WERI-Rb-1 (cell line): ENCODE measurements around the gene TBXAS1.
A peak's percentile ranks its signal among the peaks of the same experiment; 100 is the strongest.

ENCODE experiments used
- DNase-seq: peaks from one replicate; pipeline ENCODE4 v3.0.0-alpha.2; 2020
- H3K27ac ChIP-seq: fragments of 250-450 bp; sonication (Bioruptor Pico); 2 replicates; pipeline ENCODE4 v1.5.1; 2020; ENCODE audit warnings: mild to moderate bottlenecking, moderate library complexity
- H3K27me3 ChIP-seq: fragments of 250-450 bp; sonication (Bioruptor Pico); 2 replicates; pipeline ENCODE4 v1.5.1; 2021; ENCODE audit warnings: mild to moderate bottlenecking, low read depth, moderate library complexity; ENCODE audit not compliant: insufficient read depth, severe bottlenecking
- H3K36me3 ChIP-seq: fragments of 250-450 bp; sonication (Bioruptor Pico); 2 replicates; pipeline ENCODE4 v1.5.1; 2020; ENCODE audit warnings: mild to moderate bottlenecking, moderate library complexity
- H3K4me3 ChIP-seq: 2 replicates; pipeline ENCODE4 v1.5.1; 2011; ENCODE audit warnings: low read depth, mild to moderate bottlenecking, control low read depth, low read length
- H3K9me3 ChIP-seq: fragments of 250-450 bp; sonication (Bioruptor Pico); 2 replicates; pipeline ENCODE4 v1.5.1; 2021; ENCODE audit warnings: mild to moderate bottlenecking, moderate library complexity; ENCODE audit not compliant: severe bottlenecking
- TF ChIP-seq, protein P1 (sequence below): IDR thresholded peaks from 2 replicates; pipeline ENCODE4 v1.5.1; 2011; ENCODE audit warnings: low read depth, mild to moderate bottlenecking, control low read depth, inconsistent platforms, low read length

The TBXAS1 gene

DNA sequence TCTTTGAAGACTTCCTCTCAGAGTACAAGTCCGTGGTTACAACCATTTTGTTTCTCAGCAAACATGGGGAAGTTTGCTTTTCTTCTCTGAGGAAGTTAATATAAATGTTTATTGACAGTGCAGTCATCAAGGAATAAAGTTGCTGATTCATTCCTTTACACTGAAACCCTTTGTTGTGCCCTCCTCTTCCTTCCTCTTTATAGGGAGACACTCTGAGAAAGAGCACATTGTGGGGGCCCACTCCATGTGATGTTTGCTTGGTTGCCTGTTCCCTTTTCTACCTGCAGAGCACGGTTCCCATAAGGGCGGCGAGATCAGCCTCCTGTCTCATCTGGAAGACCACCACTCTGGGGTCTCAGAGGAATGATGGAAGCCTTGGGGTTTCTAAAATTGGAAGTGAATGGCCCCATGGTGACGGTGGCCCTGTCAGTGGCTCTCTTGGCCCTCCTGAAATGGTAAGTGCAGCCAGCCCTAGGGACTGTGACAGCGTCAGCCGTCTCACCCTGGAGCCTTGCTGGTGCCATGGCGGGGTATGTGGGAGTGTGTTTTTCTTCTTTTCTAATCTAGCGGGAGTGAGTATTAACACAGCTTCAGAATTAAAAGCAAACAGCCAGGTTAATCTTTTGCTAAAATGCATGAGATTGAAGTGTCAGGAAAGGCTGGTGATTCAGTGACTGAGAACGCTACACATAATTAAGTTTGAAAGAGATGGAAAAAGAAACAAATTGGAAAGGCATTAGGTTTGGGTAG lies at the start of gene TBXAS1:
TBXAS1 (plus strand) TSS at position 240 of the 750 bp plus-strand sequence; CDS start at position 367, 127 bp downstream.
- Histone ChIP-seq H3K27me3 (no peaks in the 10 kb centered on the region), H3K9me3 (no peaks in the 10 kb centered on the region), H3K27ac (peak within 1 kb of the TSS; percentile 48), H3K4me3 (no peak within 1 kb of the TSS), H3K36me3 (no peaks in the 10 kb centered on the region)
- DNase-seq, result peak; percentile 27
- TF ChIP-seq, protein P1, sequence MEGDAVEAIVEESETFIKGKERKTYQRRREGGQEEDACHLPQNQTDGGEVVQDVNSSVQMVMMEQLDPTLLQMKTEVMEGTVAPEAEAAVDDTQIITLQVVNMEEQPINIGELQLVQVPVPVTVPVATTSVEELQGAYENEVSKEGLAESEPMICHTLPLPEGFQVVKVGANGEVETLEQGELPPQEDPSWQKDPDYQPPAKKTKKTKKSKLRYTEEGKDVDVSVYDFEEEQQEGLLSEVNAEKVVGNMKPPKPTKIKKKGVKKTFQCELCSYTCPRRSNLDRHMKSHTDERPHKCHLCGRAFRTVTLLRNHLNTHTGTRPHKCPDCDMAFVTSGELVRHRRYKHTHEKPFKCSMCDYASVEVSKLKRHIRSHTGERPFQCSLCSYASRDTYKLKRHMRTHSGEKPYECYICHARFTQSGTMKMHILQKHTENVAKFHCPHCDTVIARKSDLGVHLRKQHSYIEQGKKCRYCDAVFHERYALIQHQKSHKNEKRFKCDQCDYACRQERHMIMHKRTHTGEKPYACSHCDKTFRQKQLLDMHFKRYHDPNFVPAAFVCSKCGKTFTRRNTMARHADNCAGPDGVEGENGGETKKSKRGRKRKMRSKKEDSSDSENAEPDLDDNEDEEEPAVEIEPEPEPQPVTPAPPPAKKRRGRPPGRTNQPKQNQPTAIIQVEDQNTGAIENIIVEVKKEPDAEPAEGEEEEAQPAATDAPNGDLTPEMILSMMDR, result no peak

DNA sequence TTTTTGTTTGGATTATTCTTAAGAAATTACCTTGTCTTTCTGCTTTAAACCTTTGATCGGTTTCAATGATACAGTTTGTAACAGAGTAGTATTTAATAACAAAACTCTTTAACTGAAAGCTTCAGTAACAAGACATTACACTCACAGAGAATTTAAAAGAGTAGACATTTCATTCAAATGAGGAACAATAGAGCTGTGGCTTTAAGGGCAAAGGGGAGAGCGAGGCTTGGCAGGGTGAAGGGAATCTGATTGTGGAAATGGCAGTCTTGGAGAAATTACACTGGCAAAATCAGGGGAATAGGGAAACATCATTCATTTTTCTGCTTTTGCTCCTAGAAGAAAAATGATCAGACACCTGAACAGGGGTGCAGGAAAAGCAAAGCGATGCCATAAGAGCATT lies 46.1 kb upstream of the TBXAS1 start:
- H3K27ac ChIP-seq, result peak overlapping the region; percentile 34; the same call in 1 of the 2 replicates
- DNase-seq, result no peak
- no peaks in the 10 kb centered on the region for H3K9me3 ChIP-seq
- no peak overlapping the region for H3K4me3 ChIP-seq
- H3K27me3 ChIP-seq, result no peaks in the 10 kb centered on the region
- no peaks in the 10 kb centered on the region for H3K36me3 ChIP-seq
- TF ChIP-seq, protein P1, result no peak

DNA sequence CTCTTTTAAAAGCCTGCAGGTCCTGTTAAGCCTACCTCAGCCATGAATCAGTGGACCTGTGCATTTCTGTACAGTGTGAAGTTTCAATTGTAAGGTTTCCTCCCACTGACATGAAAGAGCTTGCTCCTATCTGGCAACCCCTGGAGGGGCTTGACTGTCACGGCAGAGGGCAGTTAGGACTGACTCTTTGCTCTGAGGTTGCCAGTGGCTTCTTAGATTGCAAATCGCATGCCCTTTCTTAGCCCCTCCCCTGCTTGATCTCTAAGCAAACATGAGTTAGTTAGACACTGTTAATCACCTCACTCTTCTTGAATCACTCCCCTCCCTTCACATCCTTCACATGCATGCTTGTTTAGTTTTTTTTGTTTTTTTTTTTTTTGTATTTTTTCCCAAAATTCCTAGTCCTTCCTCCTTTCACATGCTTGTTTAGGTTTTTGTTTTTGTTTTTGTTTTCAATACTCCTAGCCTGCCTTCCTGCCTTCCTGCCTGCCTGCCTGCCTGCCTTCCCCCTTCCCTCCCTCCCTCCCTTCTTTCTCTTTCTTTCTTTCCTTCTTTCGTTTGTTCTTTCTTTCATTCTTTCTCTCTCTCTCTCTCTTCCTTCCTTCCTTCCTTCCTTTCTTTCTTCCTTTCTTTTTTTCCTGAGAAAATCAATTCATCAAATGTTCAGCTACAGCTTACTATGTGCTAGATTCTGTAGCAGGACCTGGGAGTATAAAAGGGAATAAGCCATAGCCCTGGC lies 45.2 kb upstream of the TBXAS1 start:
- H3K36me3 ChIP-seq, result no peaks in the 10 kb centered on the region
- H3K27me3 ChIP-seq, result no peaks in the 10 kb centered on the region
- peak; percentile 35 for DNase-seq

DNA sequence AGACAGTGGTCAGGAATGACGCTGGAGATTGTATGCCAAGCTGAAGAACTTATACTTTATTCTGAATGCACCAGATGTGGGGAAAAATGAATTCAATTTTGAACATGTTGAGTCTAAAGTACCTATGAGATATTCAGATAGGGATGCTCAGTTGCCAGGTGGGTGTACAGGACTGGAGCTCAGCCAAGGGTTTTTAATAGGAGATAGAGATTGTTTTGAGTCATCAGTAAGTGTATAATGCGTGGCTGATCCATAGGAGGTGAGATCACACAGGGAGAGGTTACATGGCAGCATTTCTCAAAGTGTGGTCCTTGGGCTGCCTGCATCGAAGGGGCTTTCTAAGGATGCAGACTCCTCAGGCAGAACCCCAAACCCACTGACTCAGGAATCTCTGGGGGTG lies 44.4 kb upstream of the TBXAS1 start:
- H3K9me3 ChIP-seq, result no peaks in the 10 kb centered on the region
- DNase-seq, result no peak
- H3K4me3 ChIP-seq, result no peak overlapping the region
- no peaks in the 10 kb centered on the region for H3K36me3 ChIP-seq
- H3K27me3 ChIP-seq, result no peaks in the 10 kb centered on the region
- H3K27ac ChIP-seq, result no peak overlapping the region
- TF ChIP-seq, protein P1, result no peak

More for the DNA sequence above, 45.2 kb upstream of the TBXAS1 start:
- 0 out of 2 replicates have a peak overlapping the region, but pooled peaks have one; percentile 6 for H3K27ac ChIP-seq
- TF ChIP-seq, protein P1, result no peak
- H3K9me3 ChIP-seq, result no peaks in the 10 kb centered on the region
- no peak overlapping the region; the same call in 1 of the 2 replicates for H3K4me3 ChIP-seq

DNA sequence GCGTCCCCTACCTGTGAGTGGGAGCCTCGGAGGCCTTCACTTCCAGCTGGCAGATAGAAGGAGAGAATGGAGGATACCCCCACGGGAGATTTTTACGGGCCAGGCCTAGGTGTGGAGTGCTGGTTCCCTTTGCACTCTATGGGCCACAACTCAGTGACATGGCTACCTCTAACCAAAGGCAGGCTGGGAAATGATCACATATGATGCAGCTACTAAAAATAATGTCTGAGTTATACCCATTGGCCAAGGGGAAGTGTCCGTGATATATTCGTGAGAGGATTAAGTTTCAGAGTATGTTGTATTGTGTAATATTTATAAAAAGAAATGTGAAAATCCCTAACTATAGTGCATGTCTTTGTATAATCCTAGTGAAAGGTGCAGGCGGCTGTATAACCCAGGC lies 37.7 kb upstream of the TBXAS1 start:
- H3K36me3 ChIP-seq, result no peaks in the 10 kb centered on the region
- H3K27ac ChIP-seq, result no peak overlapping the region
- no peak overlapping the region for H3K4me3 ChIP-seq
- TF ChIP-seq, protein P1, result no peak
- no peak for DNase-seq
- H3K9me3 ChIP-seq, result no peaks in the 10 kb centered on the region
- H3K27me3 ChIP-seq, result no peaks in the 10 kb centered on the region
